ENCODE measurements around the gene NT5C2. TPM values are rescaled to one million over a fixed set of nuclear protein-coding genes. Genes with fewer than 3 reads are reported as not detected.

NT5C2 gene
- total and polyA plus RNA-seq, 2 of the 8 experiments (the other 6 are each of a cell fraction or from before 2014, with no cell fraction given): 35.2 to 106 TPM

- H3K23me2 ChIP-seq (ENCODE audit: low read depth, low read length): no peaks in the 10 kb centered on the region
- H2AK5ac ChIP-seq (ENCODE audit: low read depth, low read length): no peak overlapping the region
- no peaks in the 10 kb centered on the region; a peak in 2 of 8 replicates for H3K36me3 ChIP-seq (ENCODE audit: control insufficient read depth in 2 of 4, insufficient read depth in 4 of 4, low read length in 3 of 4)
- H2BK20ac ChIP-seq (ENCODE audit: low read length): no peak overlapping the region
- POLR2A ChIA-PET (ENCODE audit: partially characterized antibody): no interaction called here
- CTCF ChIA-PET (ENCODE audit: partially characterized antibody): interaction anchor here (1.1 to 1.5 kb wide), 2 partner anchors 17 to 117 kb away, joined by 3 to 5 read pairs; no protein-coding TSS in a partner anchor
- H3K14ac ChIP-seq (ENCODE audit: insufficient read length): no peak overlapping the region
- H3K18ac ChIP-seq (ENCODE audit: extremely low read depth, low read length): no peak overlapping the region
- no peak overlapping the region for H3K56ac ChIP-seq (replicated peaks; ENCODE audit: insufficient read length, low read depth, low read length)
- H3K4me2 ChIP-seq (ENCODE audit: insufficient read depth in 1 of 2, low read depth in 2 of 2, low read length in 2 of 2): no peak overlapping the region
- no peak overlapping the region for H2BK5ac ChIP-seq (ENCODE audit: low read depth, low read length)
- 100% methylated on average over 1 of the region's 1 CpG; no CpG with 5 or more reads in 1 of the 2 experiments for WGBS, 2 experiments (ENCODE audit: extremely low coverage in 1 of 2, insufficient coverage in 1 of 2, insufficient read length in 1 of 2, insufficient replicate concordance in 2 of 2, low coverage in 1 of 2, low lambda C conversion rate in 2 of 2, missing lambda C conversion rate in 1 of 2)
- H3K9me3 ChIP-seq (ENCODE audit: insufficient read depth in 2 of 2, low read depth in 1 of 2, low read length in 1 of 2): no peaks in the 10 kb centered on the region; a peak in 1 of 4 replicates
- H3K27me3 ChIP-seq (replicated peaks in 1 of 4; ENCODE audit: control insufficient read depth in 3 of 4, extremely low read depth in 1 of 4, insufficient read depth in 3 of 4, low read length in 3 of 4): no peaks in the 10 kb centered on the region
- H2AFZ ChIP-seq (ENCODE audit: low read length): no peak overlapping the region
- no peak overlapping the region for H3K4ac ChIP-seq (replicated peaks; ENCODE audit: insufficient read length, low read depth, low read length)
- no peaks in the 10 kb centered on the region for H3K4me1 ChIP-seq (replicated peaks in 1 of 4; ENCODE audit: control insufficient read depth in 3 of 4, insufficient read depth in 4 of 4, low read length in 3 of 4)
- H2BK12ac ChIP-seq (ENCODE audit: low read depth, low read length): no peak overlapping the region
- H3K79me1 ChIP-seq (ENCODE audit: low read depth, low read length): no peaks in the 10 kb centered on the region
- no peak overlapping the region for H3K4me3 ChIP-seq (ENCODE audit: extremely low read depth in 1 of 4, insufficient read depth in 2 of 4, low read depth in 3 of 4, low read length in 4 of 4)
- TF ChIP-seq SIN3A (conservative IDR thresholded peaks at IDR 0.05 in 1 of 2, IDR thresholded peaks at IDR 0.05 in 1 of 2; ENCODE audit: low read depth in 1 of 2, low read length in 2 of 2): no peak
- TF ChIP-seq HDAC6 (IDR thresholded peaks at IDR 0.05; ENCODE audit: low read depth, low read length): no peak
- no peak for TF ChIP-seq RXRA (IDR thresholded peaks at IDR 0.05; ENCODE audit: insufficient read depth, low read depth, low read length)
- no peak for TF ChIP-seq SIX5 (IDR thresholded peaks at IDR 0.05; ENCODE audit: low read depth, low read length)
- no peak for TF ChIP-seq GTF2F1 (IDR thresholded peaks at IDR 0.05; ENCODE audit: borderline replicate concordance, low read depth, low read length)
- FAIRE-seq (no peak), DNase-seq (ENCODE audit: low read depth in 1 of 2, low spot score in 2 of 2) (no peak)
- no peak overlapping the region for H3K9ac ChIP-seq (replicated peaks in 1 of 4; ENCODE audit: extremely low read depth in 1 of 4, low read depth in 3 of 4, low read length in 3 of 4)
- H4K91ac ChIP-seq (replicated peaks; ENCODE audit: insufficient read length, low read length): no peak overlapping the region
- H2BK120ac ChIP-seq (replicated peaks; ENCODE audit: low read depth, low read length): no peak overlapping the region
- H3K27ac ChIP-seq (ENCODE audit: low read depth, low read length): no peak overlapping the region
- H4K8ac ChIP-seq (ENCODE audit: extremely low read depth, insufficient read depth, low read length): no peak overlapping the region
- H3K23ac ChIP-seq (ENCODE audit: insufficient read length): no peak overlapping the region
- no peak overlapping the region for H2BK15ac ChIP-seq (ENCODE audit: low read length)
- no peaks in the 10 kb centered on the region for H3K79me2 ChIP-seq (ENCODE audit: control insufficient read depth in 1 of 2, insufficient read depth in 2 of 2, low read length in 2 of 2)
- H4K5ac ChIP-seq (ENCODE audit: insufficient read length, low read depth, low read length): no peak overlapping the region
- no peaks in the 10 kb centered on the region for H4K20me1 ChIP-seq (replicated peaks in 1 of 2; ENCODE audit: control insufficient read depth in 1 of 2, insufficient read depth in 2 of 2, low read length in 2 of 2)
These were observed 65.8 kb downstream of the NT5C2 start for GRCh38 chr10:103127241-103127640.
